Measurements from ENCODE around the gene SPTB. TPM values are rescaled to one million over a fixed set of nuclear protein-coding genes. Genes with fewer than 3 reads are reported as not detected.
A peak's percentile ranks its signal among the peaks of the same experiment; 100 is the strongest.

The SPTB gene
- total RNA-seq, 1 donor from 2014 or later = 0.04 TPM

GRCh38 chr14:64812412-64812811 is 67.3 kb downstream of the SPTB start:
- no peak overlapping the region for H3K27ac Mint-ChIP-seq

GRCh38 chr14:64811676-64812075 is 68.0 kb downstream of the SPTB start:
- Mint-ChIP-seq H3K4me1 (peaks cover 13% of the 10 kb centered on the region), H3K27me3 (peaks cover 3% of the 10 kb centered on the region), H3K4me3 (no peak overlapping the region), H3K9me3 (no peaks in the 10 kb centered on the region), H3K36me3 (ENCODE audit: low read depth) (no peaks in the 10 kb centered on the region), H3K27ac (no peak overlapping the region)
- intact Hi-C loops (cut with micrococcal nuclease) = no loop called here
- TF ChIP-seq CTCF (IDR thresholded peaks at IDR 0.05) = no peak
- DNase-seq = no peak
- no peak for ATAC-seq (ENCODE audit: low read depth)
- POLR2A ChIA-PET = no interaction called here
- CTCF ChIA-PET = no interaction called here

More at GRCh38 chr14:64812412-64812811, 67.3 kb downstream of the SPTB start:
- TF ChIP-seq CTCF (IDR thresholded peaks at IDR 0.05) = no peak
- Mint-ChIP-seq H3K9me3 (no peaks in the 10 kb centered on the region), H3K36me3 (ENCODE audit: low read depth) (no peaks in the 10 kb centered on the region), H3K27me3 (peaks cover 3% of the 10 kb centered on the region), H3K4me1 (peaks cover 13% of the 10 kb centered on the region), H3K4me3 (peak overlapping the region; percentile 32)
- ChIA-PET POLR2A (interaction anchor here (0.6 to 1.0 kb wide), 2 partner anchors 102 to 640 kb away, joined by 3 read pairs; no protein-coding TSS in a partner anchor), CTCF (interaction anchor here (1.3 to 1.8 kb wide), 2 partner anchors 11 to 79 kb away, joined by 4 to 8 read pairs; no protein-coding TSS in a partner anchor)
- DNase-seq (peak; percentile 28), ATAC-seq (ENCODE audit: low read depth) (peak; percentile 84)
- intact Hi-C loops (cut with micrococcal nuclease) = no loop called here

GRCh38 chr14:64808449-64808848 is 71.3 kb downstream of the SPTB start:
- Mint-ChIP-seq H3K36me3 (ENCODE audit: low read depth) (no peaks in the 10 kb centered on the region), H3K27ac (no peak overlapping the region), H3K4me3 (no peak overlapping the region), H3K27me3 (no peaks in the 10 kb centered on the region), H3K9me3 (no peaks in the 10 kb centered on the region), H3K4me1 (peaks cover 13% of the 10 kb centered on the region)
- ChIA-PET POLR2A (no interaction called here), CTCF (interaction anchor here (1.1 kb wide), 1 partner anchor 83 kb away, joined by 3 read pairs; no protein-coding TSS in a partner anchor)
- intact Hi-C loops (cut with micrococcal nuclease) = no loop called here
- DNase-seq (no peak), ATAC-seq (ENCODE audit: low read depth) (no peak)
- TF ChIP-seq CTCF (IDR thresholded peaks at IDR 0.05) = no peak

- TF ChIP-seq CTCF (IDR thresholded peaks at IDR 0.05) = no peak
- no peak for ATAC-seq (ENCODE audit: low read depth)
- no peak for DNase-seq
- H3K4me1 Mint-ChIP-seq = peaks cover 5% of the 10 kb centered on the region
- H3K36me3 Mint-ChIP-seq (ENCODE audit: low read depth) = no peaks in the 10 kb centered on the region
- H3K9me3 Mint-ChIP-seq = no peaks in the 10 kb centered on the region
- H3K4me3 Mint-ChIP-seq = no peak overlapping the region
- intact Hi-C loops (cut with micrococcal nuclease) = no loop called here
- no peak overlapping the region for H3K27ac Mint-ChIP-seq
- no peaks in the 10 kb centered on the region for H3K27me3 Mint-ChIP-seq
- POLR2A ChIA-PET = no interaction called here
- CTCF ChIA-PET = interaction anchor here (1.1 kb wide), 1 partner anchor 84 kb away, joined by 3 read pairs; no protein-coding TSS in a partner anchor
These were observed 72.2 kb downstream of the SPTB start for GRCh38 chr14:64807551-64807950.

GRCh38 chr14:64806862-64807495 is 72.7 kb downstream of the SPTB start:
- intact Hi-C loops (cut with micrococcal nuclease) = no loop called here
- no peak for DNase-seq
- TF ChIP-seq CTCF (IDR thresholded peaks at IDR 0.05) = no peak
- Mint-ChIP-seq H3K9me3 (no peaks in the 10 kb centered on the region), H3K36me3 (ENCODE audit: low read depth) (no peaks in the 10 kb centered on the region), H3K4me1 (no peaks in the 10 kb centered on the region), H3K4me3 (no peak overlapping the region), H3K27me3 (no peaks in the 10 kb centered on the region), H3K27ac (no peak overlapping the region)
- ATAC-seq (ENCODE audit: low read depth) = no peak
- POLR2A ChIA-PET = no interaction called here
- CTCF ChIA-PET = no interaction called here

Measured in activated B cell treated with CpG ODN at 0.5 μM for 24 hours (primary cell).